Vagina (tissue), 2 donors: Measurements from ENCODE around the gene IQGAP1.

Experiments used
- POLR2A ChIP-seq, 2 donors: fragments of 450-650 bp; IDR thresholded peaks; one replicate each; pipeline ENCODE4 v1.6.1; 2017; ENCODE audit warnings: antibody characterized with exemption in 2 of 2, mild to moderate bottlenecking in 2 of 2, moderate library complexity in 2 of 2
- POLR2AphosphoS5 ChIP-seq, 2 donors: sonication (generic); formaldehyde crosslinking; IDR thresholded peaks; one replicate each; pipeline ENCODE4 v1.9.0; 2017; ENCODE audit warnings: antibody characterized with exemption in 2 of 2, mild to moderate bottlenecking in 2 of 2, low read depth in 1 of 2; ENCODE audit not compliant: insufficient read depth in 1 of 2

- TF ChIP-seq POLR2AphosphoS5 (IDR thresholded peaks at IDR 0.05; ENCODE audit: insufficient read depth in 1 of 2, low read depth in 1 of 2): no peak
- no peak for TF ChIP-seq POLR2A (IDR thresholded peaks at IDR 0.05)
Measured at GRCh38 chr15:90540768-90541167, 152.7 kb downstream of the IQGAP1 start.
